ENCODE measurements around the gene LRRC72. TPM values are rescaled to one million over a fixed set of nuclear protein-coding genes. Genes with fewer than 3 reads are reported as not detected.

LRRC72 gene
- total and polyA plus RNA-seq, 2 experiments from 2014 or later, result not detected

DNA sequence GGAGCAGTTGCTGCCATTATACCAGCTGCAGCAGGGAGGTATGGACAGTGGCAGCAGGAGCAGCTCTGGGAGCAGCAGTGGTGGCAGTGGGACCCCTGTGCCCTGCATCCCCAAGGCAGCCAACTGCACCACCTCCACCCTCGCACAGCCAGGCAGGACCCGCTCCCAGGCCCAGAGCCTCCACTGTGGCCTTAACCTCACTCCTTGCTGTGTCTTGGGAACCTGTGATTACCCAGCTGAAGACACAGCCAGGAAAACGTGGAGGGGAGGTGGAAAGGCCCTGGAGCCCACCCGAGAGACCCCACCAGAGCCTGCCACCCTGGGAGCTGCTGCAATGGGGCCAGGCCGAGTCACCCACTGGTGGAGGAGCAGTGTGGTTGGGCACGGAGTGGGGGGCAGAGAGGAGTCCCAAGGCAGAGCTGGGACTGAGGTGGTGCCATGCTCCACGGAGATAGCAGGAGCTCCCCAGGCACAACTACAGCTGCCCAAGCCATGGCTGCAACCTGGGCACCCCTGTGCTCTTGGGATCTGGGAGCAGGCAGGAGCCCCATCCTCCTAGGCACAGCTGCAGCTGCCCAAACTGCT lies 20.4 kb downstream of the LRRC72 start (continued):
- no peak for TF ChIP-seq ZNF462 (CRISPR knock-in tag; IDR thresholded peaks at IDR 0.05)

DNA sequence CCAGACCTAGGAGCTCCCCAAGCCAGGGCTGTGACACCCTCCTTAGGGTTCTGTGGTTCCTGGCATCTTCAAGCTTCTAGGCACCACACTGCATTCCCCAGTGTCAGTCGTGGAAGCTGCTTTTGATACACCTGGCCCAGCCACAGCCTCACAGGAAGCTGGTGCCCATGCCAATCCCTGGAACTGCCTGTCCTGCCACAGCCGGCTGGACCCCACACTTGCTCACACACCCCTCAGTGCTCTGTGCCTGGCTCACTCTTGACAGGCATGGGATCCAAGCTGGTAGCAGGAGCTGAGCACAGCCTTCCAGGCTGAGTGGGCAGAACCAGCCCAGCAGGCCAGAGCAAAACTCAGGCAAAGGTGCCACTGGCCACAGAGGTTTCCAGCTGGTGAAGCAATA lies 21.8 kb downstream of the LRRC72 start:
- no peaks in the 10 kb centered on the region for H3F3A ChIP-seq (replicated peaks; ENCODE audit: low read depth)
- Mint-ChIP-seq H3K27ac (no peak overlapping the region), H3K36me3 (ENCODE audit: low read depth) (no peaks in the 10 kb centered on the region), H3K9me3 (peaks cover 2% of the 10 kb centered on the region; the same call in 2 of the 3 replicates), H3K4me3 (no peak overlapping the region), H3K4me1 (peaks cover 2% of the 10 kb centered on the region; the same call in 1 of the 3 replicates), H3K27me3 (ENCODE audit: insufficient read depth, low read depth, poor library complexity) (peaks cover 3% of the 10 kb centered on the region)
- ATAC-seq, result no peak
- H3K4me2 ChIP-seq, result no peak overlapping the region
- no peak for TF ChIP-seq EZH2phosphoT487 (IDR thresholded peaks at IDR 0.05; ENCODE audit: unreplicated experiment)
- no peak for TF ChIP-seq ZNF331 (CRISPR knock-in tag; IDR thresholded peaks at IDR 0.05; ENCODE audit: low read depth)
- no peak for TF ChIP-seq NANOG (IDR thresholded peaks at IDR 0.05; ENCODE audit: borderline replicate concordance)
- no peak for TF ChIP-seq REST (IDR thresholded peaks at IDR 0.05; ENCODE audit: unreplicated experiment)
- no peak for TF ChIP-seq JUNB (IDR thresholded peaks at IDR 0.05; ENCODE audit: unreplicated experiment)
- TF ChIP-seq CREB1 (CRISPR knock-in tag; IDR thresholded peaks at IDR 0.05; ENCODE audit: low read depth), result no peak
- no peak for TF ChIP-seq POLR2AphosphoS5 (IDR thresholded peaks at IDR 0.05; ENCODE audit: low read depth)
- no peak for TF ChIP-seq ZNF114 (CRISPR knock-in tag; IDR thresholded peaks at IDR 0.05)
- TF ChIP-seq ETS1 (IDR thresholded peaks at IDR 0.05), result no peak
- no peak for TF ChIP-seq STAT1 (IDR thresholded peaks at IDR 0.05; ENCODE audit: unreplicated experiment)
- no peak overlapping the region for H3K4me3 ChIP-seq
- no peak overlapping the region for H2AFZ ChIP-seq
- H3K79me2 ChIP-seq (replicated peaks; ENCODE audit: insufficient read depth), result no peaks in the 10 kb centered on the region
- no peaks in the 10 kb centered on the region for H3K36me3 ChIP-seq (ENCODE audit: insufficient read depth)
- no peaks in the 10 kb centered on the region for H4K20me1 ChIP-seq (replicated peaks; ENCODE audit: insufficient read depth)
- H3K9me2 ChIP-seq (ENCODE audit: insufficient read depth), result no peaks in the 10 kb centered on the region
- no peaks in the 10 kb centered on the region for H3K4me1 ChIP-seq (ENCODE audit: insufficient read depth)
- no peak overlapping the region for H3K27ac ChIP-seq (ENCODE audit: low read depth)
- H3K27me3 ChIP-seq (ENCODE audit: insufficient read depth), result no peaks in the 10 kb centered on the region
- no peak for DNase-seq (ENCODE audit: low spot score)
